GM21390 (cell line): ENCODE measurements around the gene ARF1.

Source experiments
- ATAC-seq: cut with Tn5 transposase; IDR thresholded peaks from one replicate; pipeline ENCODE4 v1.9.1; 2021; ENCODE audit not compliant: unreplicated experiment

Gene ARF1

GRCh38 chr1:228084797-228085196 is 2.3 kb downstream of the ARF1 start:
- ATAC-seq = no peak

- no peak for ATAC-seq
Observed at GRCh38 chr1:228085287-228085951, 2.9 kb downstream of the ARF1 start.

- no peak for ATAC-seq
Observed at GRCh38 chr1:228087771-228088251, 5.3 kb downstream of the ARF1 start.

GRCh38 chr1:228088586-228089498 is 6.3 kb downstream of the ARF1 start:
- no peak for ATAC-seq

GRCh38 chr1:228089519-228090380 is 7.2 kb downstream of the ARF1 start:
- ATAC-seq = no peak

GRCh38 chr1:228090613-228091081 is 8.1 kb downstream of the ARF1 start:
- ATAC-seq = no peak

GRCh38 chr1:228091084-228091483 is 8.6 kb downstream of the ARF1 start:
- no peak for ATAC-seq

GRCh38 chr1:228092342-228093049 is 10.0 kb downstream of the ARF1 start:
- no peak for ATAC-seq

GRCh38 chr1:228093050-228093906 is 10.8 kb downstream of the ARF1 start:
- no peak for ATAC-seq

GRCh38 chr1:228094432-228095016 is 12.0 kb downstream of the ARF1 start:
- no peak for ATAC-seq

- ATAC-seq = no peak
Observed at GRCh38 chr1:228095161-228095560, 12.7 kb downstream of the ARF1 start.

- ATAC-seq = no peak
Observed at GRCh38 chr1:228095938-228096337, 13.4 kb downstream of the ARF1 start.

- ATAC-seq = no peak
Observed at GRCh38 chr1:228096416-228097332, 14.2 kb downstream of the ARF1 start.

GRCh38 chr1:228097333-228098081 is 15.0 kb downstream of the ARF1 start:
- no peak for ATAC-seq

- ATAC-seq = no peak
Observed at GRCh38 chr1:228098323-228098931, 15.9 kb downstream of the ARF1 start.

GRCh38 chr1:228099331-228099732 is 16.8 kb downstream of the ARF1 start:
- no peak for ATAC-seq
